ENCODE results near the gene SCEL. TPM values are rescaled to one million over a fixed set of nuclear protein-coding genes. Genes with fewer than 3 reads are reported as not detected.
"Not testable (repeated sequence)": the region's sequence is repeated elsewhere in the genome, so short reads cannot be mapped to it uniquely, and the experiment has no call there.

Gene SCEL
- total and polyA plus RNA-seq, 5 donors: 0.05 TPM; not detected in 4

- no peaks in the 10 kb centered on the region for H3K4me1 ChIP-seq (ENCODE audit: control insufficient read depth, insufficient read depth, low read length)
- H3K9me3 ChIP-seq (ENCODE audit: control insufficient read depth, low read length): no peaks in the 10 kb centered on the region
- 97% methylated on average over 1 of the region's 1 CpG for WGBS
- no peaks in the 10 kb centered on the region for H3K27me3 ChIP-seq (ENCODE audit: control insufficient read depth, insufficient read depth)
- DNase-seq (no peak), ATAC-seq (no peak)
- H3K4me3 ChIP-seq (ENCODE audit: low read length): no peak overlapping the region
- H3K27ac ChIP-seq (ENCODE audit: low read length): no peak overlapping the region
- intact Hi-C loops (cut with DNase I): no loop called here
These were observed 75.6 kb downstream of the SCEL start for GRCh38 chr13:77611068-77611467.

DNA sequence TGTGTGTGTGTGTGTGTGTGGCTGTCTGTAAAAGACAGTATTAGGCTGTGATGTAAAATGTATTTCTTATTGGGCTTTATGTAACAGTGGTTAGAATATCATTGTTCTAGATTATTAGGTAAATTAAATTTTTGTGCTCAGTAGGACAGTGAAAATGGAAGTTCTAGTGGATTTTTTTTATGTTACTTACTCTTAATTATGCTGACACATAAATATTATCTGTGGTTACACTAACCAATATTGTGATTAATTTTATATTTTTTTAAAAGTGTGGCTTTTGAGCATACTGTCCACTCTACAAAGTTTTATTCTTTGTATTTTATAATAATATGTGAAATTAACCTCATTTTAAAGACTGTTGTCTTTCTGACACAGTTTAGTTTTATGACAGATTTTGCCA, 80.5 kb downstream of the SCEL start:
- Histone ChIP-seq H3K27me3 (ENCODE audit: control insufficient read depth, insufficient read depth) (no peaks in the 10 kb centered on the region), H3K9me3 (ENCODE audit: control insufficient read depth, low read length) (no peaks in the 10 kb centered on the region), H3K4me1 (ENCODE audit: control insufficient read depth, insufficient read depth, low read length) (no peaks in the 10 kb centered on the region), H3K27ac (ENCODE audit: low read length) (no peak overlapping the region), H3K4me3 (ENCODE audit: low read length) (no peak overlapping the region)
- DNase-seq (no peak), ATAC-seq (no peak)
- intact Hi-C loops (cut with DNase I): no loop called here

DNA sequence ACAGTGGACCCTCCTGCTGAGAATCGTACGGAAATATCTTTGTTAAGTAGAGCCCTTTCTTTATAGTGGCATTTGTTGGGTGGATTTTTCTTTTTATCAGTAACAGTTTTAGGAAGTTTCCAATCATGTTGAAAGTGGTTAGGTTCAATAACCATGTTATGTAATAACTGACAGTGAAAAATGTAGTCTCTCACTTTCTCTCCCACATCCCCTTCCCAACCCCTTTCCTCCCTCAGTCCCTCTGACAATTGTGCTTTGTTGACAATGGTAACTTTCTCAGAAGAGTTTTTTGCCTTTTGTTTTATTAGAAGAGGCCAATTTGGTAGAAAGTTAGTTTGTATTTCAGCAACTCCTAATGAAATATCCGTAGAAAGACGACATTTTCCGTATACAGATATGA, 84.1 kb downstream of the SCEL start:
- ATAC-seq (no peak), DNase-seq (no peak)
- no peaks in the 10 kb centered on the region for H3K9me3 ChIP-seq (ENCODE audit: control insufficient read depth, low read length)
- no peaks in the 10 kb centered on the region for H3K4me1 ChIP-seq (ENCODE audit: control insufficient read depth, insufficient read depth, low read length)
- H3K27me3 ChIP-seq (ENCODE audit: control insufficient read depth, insufficient read depth): no peaks in the 10 kb centered on the region
- WGBS: 65% methylated on average over 5 of the region's 5 CpGs
- no peak overlapping the region for H3K4me3 ChIP-seq (ENCODE audit: low read length)
- intact Hi-C loops (cut with DNase I): no loop called here
- no peak overlapping the region for H3K27ac ChIP-seq (ENCODE audit: low read length)

DNA sequence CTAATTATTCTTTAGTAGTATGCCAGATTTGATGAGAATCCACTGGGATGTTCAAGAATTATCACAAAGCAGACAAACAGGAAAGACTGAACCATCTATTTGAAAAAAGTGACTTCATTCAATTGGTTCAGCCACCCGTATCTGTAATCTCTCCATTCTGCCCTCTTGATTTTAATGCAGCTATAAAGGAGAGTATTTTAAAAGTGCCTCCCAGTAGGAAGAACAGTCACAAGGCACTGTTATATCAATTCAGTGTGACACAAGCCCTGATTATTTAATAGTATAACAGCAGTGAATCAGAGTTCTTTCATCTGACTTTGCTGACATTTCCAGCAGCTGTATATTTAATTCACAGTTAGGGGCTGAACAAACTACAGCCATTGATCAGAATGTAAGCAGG, 84.6 kb downstream of the SCEL start:
- H3K4me3 ChIP-seq (ENCODE audit: low read length): no peak overlapping the region
- WGBS: 49% methylated on average over 1 of the region's 1 CpG
- H3K27ac ChIP-seq (ENCODE audit: low read length): no peak overlapping the region
- intact Hi-C loops (cut with DNase I): no loop called here
- no peaks in the 10 kb centered on the region for H3K27me3 ChIP-seq (ENCODE audit: control insufficient read depth, insufficient read depth)
- no peaks in the 10 kb centered on the region for H3K9me3 ChIP-seq (ENCODE audit: control insufficient read depth, low read length)
- no peak for DNase-seq
- ATAC-seq: no peak
- no peaks in the 10 kb centered on the region for H3K4me1 ChIP-seq (ENCODE audit: control insufficient read depth, insufficient read depth, low read length)

GRCh38 chr13:77623806-77624205, 88.3 kb downstream of the SCEL start:
- no peak for DNase-seq
- no peaks in the 10 kb centered on the region for H3K9me3 ChIP-seq (ENCODE audit: control insufficient read depth, low read length)
- H3K4me1 ChIP-seq (ENCODE audit: control insufficient read depth, insufficient read depth, low read length): no peaks in the 10 kb centered on the region
- no peak overlapping the region for H3K27ac ChIP-seq (ENCODE audit: low read length)
- 53% methylated on average over 3 of the region's 3 CpGs for WGBS
- no peak overlapping the region for H3K4me3 ChIP-seq (ENCODE audit: low read length)
- no peaks in the 10 kb centered on the region for H3K27me3 ChIP-seq (ENCODE audit: control insufficient read depth, insufficient read depth)
- intact Hi-C loops (cut with DNase I): no loop called here
- peak in 1 of 2 donors; percentile 57 for ATAC-seq

- Histone ChIP-seq H3K27me3 (ENCODE audit: control insufficient read depth, insufficient read depth) (no peaks in the 10 kb centered on the region), H3K4me1 (ENCODE audit: control insufficient read depth, insufficient read depth, low read length) (no peaks in the 10 kb centered on the region), H3K9me3 (ENCODE audit: control insufficient read depth, low read length) (no peaks in the 10 kb centered on the region), H3K4me3 (ENCODE audit: low read length) (no peak overlapping the region), H3K27ac (ENCODE audit: low read length) (no peak overlapping the region)
- DNase-seq (no peak), ATAC-seq (no peak)
- intact Hi-C loops (cut with DNase I): no loop called here
These were observed 92.7 kb downstream of the SCEL start for GRCh38 chr13:77628170-77628569.

DNA sequence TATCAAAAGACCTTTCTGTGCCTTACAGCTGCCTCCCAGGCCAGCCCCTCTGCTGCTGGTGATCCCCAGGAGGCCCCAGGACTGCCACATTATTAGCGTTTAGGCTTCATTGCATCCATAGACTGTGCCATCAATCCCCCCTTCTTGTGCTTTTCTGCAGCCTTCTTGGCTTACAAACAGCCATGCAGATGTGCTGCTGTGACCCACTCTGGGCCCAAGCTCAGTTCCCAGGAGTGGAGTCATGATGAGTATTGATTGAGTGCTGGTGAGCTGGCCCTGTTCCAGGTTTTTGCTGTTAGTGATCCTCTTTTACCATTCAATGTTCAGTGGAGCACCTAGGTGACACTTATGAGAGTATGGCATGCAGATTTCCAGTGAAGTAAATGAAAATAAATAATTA, 102.1 kb downstream of the SCEL start:
- WGBS: 50% methylated on average over 1 of the region's 1 CpG
- ATAC-seq: no peak
- DNase-seq: no peak
- Histone ChIP-seq H3K4me3 (ENCODE audit: low read length) (no peak overlapping the region), H3K9me3 (ENCODE audit: control insufficient read depth, low read length) (no peaks in the 10 kb centered on the region), H3K27me3 (ENCODE audit: control insufficient read depth, insufficient read depth) (no peaks in the 10 kb centered on the region), H3K4me1 (ENCODE audit: control insufficient read depth, insufficient read depth, low read length) (no peaks in the 10 kb centered on the region), H3K27ac (ENCODE audit: low read length) (no peak overlapping the region)
- intact Hi-C loops (cut with DNase I): no loop called here

DNA sequence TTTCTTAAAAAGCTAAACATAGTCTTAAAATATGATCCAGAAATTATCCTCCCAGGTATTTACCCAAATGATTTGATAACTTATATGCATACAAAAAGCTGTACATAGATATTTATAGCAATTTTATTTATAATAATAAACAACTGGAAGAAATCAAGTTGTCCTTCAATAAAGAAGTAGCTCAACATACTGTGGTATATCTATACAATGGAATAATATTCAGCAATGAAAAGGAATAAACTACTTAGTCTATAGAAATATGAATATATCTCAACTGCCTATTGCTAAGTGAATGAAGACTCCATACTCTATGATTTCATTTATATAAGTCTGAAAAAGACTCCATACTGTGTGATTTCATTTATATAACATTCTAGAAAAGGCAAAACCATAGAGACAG, 114.9 kb downstream of the SCEL start:
- no peak for ATAC-seq
- no peak overlapping the region for H3K27ac ChIP-seq (ENCODE audit: low read length)
- DNase-seq: no peak
- H3K9me3 ChIP-seq (ENCODE audit: control insufficient read depth, low read length): no peaks in the 10 kb centered on the region
- H3K4me1 ChIP-seq (ENCODE audit: control insufficient read depth, insufficient read depth, low read length): no peaks in the 10 kb centered on the region
- intact Hi-C loops (cut with DNase I): no loop called here
- H3K4me3 ChIP-seq (ENCODE audit: low read length): no peak overlapping the region
- no peaks in the 10 kb centered on the region for H3K27me3 ChIP-seq (ENCODE audit: control insufficient read depth, insufficient read depth)

DNA sequence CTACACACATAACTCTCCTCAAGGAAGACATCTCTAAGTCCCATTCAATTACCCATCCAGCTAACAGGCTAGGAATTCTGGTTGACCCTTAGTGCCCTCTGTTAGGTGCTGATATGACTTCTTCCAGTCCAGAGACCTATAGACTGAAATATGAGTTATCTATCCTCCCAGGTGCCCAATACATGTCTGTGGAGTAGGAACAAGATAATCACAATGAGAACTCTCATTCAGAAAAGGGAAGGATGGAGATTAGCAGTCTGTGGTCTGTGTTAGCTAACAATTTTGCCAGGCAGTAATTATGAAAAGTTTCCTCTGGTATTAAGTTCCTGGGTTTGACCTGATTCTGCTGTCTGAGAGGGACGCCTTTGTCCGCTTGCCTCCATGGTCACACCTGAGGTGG, 117.8 kb downstream of the SCEL start:
- 84% methylated on average over 2 of the region's 2 CpGs for WGBS
- ATAC-seq: no peak
- H3K4me1 ChIP-seq (ENCODE audit: control insufficient read depth, insufficient read depth, low read length): no peaks in the 10 kb centered on the region
- no peak overlapping the region for H3K27ac ChIP-seq (ENCODE audit: low read length)
- intact Hi-C loops (cut with DNase I): no loop called here
- no peak overlapping the region for H3K4me3 ChIP-seq (ENCODE audit: low read length)
- no peak for DNase-seq
- H3K27me3 ChIP-seq (ENCODE audit: control insufficient read depth, insufficient read depth): no peaks in the 10 kb centered on the region
- no peaks in the 10 kb centered on the region for H3K9me3 ChIP-seq (ENCODE audit: control insufficient read depth, low read length)

DNA sequence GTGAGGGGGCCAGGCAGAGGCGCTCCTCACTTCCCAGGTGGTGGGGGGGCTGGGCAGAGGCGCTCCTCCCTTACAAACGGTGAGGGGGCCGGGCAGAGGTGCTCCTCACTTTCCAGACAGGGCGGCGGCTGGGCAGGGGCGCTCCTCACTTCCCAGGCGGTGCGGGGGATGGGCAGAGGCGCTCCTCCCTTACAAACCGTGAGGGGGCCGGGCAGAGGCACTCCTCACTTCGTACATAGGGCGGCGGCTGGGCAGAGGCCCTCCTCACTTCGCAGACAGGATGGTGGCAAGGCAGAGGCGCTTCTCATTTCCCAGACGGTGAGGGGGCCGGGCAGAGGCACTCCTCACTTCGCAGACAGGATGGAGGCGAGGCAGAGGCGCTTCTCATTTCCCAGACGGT, 124.5 kb downstream of the SCEL start:
- H3K4me3 ChIP-seq (ENCODE audit: low read length); H3K27me3 ChIP-seq (ENCODE audit: control insufficient read depth, insufficient read depth); H3K9me3 ChIP-seq (ENCODE audit: control insufficient read depth, low read length); H3K4me1 ChIP-seq (ENCODE audit: control insufficient read depth, insufficient read depth, low read length); ATAC-seq; H3K27ac ChIP-seq (ENCODE audit: low read length); intact Hi-C loops (cut with DNase I): not testable (repeated sequence)
- peak in 1 of 3 donors; percentile 51 for DNase-seq
- 93% methylated on average over 23 of the region's 23 CpGs for WGBS

DNA sequence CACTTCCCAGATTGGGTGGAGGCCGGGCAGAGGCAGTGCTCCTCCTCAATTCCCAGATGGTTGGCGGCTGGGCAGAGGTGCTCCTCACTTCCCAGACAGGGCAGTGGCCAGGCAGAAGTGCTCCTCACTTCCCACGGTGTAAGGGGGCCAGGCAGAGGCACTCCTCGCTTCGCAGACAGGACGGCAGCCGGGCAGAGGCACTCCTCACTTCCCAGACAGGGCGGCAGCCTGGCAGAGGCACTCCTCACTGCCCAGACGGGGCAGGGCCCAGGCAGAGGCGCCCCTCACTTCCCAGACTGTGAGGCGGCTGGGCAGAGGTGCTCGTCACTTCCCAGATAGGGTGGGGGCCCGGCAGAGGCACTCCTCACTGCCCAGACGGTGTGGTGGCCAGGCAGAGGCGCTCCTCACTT, 125.3 kb downstream of the SCEL start:
- Histone ChIP-seq H3K4me1 (ENCODE audit: control insufficient read depth, insufficient read depth, low read length) (no peaks in the 10 kb centered on the region), H3K27ac (ENCODE audit: low read length) (no peak overlapping the region), H3K27me3 (ENCODE audit: control insufficient read depth, insufficient read depth) (no peaks in the 10 kb centered on the region), H3K4me3 (ENCODE audit: low read length) (no peak overlapping the region), H3K9me3 (ENCODE audit: control insufficient read depth, low read length) (no peaks in the 10 kb centered on the region)
- ATAC-seq (no peak), DNase-seq (peak in 1 of 3 donors; percentile 39)
- intact Hi-C loops (cut with DNase I): no loop called here
- WGBS: 84% methylated on average over 15 of the region's 15 CpGs

GRCh38 chr13:77662301-77662700, 126.8 kb downstream of the SCEL start:
- H3K27me3 ChIP-seq (ENCODE audit: control insufficient read depth, insufficient read depth); H3K4me1 ChIP-seq (ENCODE audit: control insufficient read depth, insufficient read depth, low read length); intact Hi-C loops (cut with DNase I); H3K9me3 ChIP-seq (ENCODE audit: control insufficient read depth, low read length); H3K27ac ChIP-seq (ENCODE audit: low read length); DNase-seq; ATAC-seq; H3K4me3 ChIP-seq (ENCODE audit: low read length): not testable (repeated sequence)
- WGBS: 91% methylated on average over 16 of the region's 16 CpGs

All from right cardiac atrium (tissue), 5 donors.